Trophoblast cell (in vitro differentiated cells and primary cell): ENCODE data around the gene ARFIP2.

Experiments used
- DNase-seq, 2 donors: peaks; one replicate each; pipeline ENCODE4 v3.0.0-alpha.2; 2016
- H2AFZ ChIP-seq: 2 replicates; pipeline ENCODE4 v1.6.1; 2013; ENCODE audit warnings: low read length, moderate library complexity, mild to moderate bottlenecking; ENCODE audit not compliant: insufficient read depth, poor library complexity
- H2AK5ac ChIP-seq: 2 replicates; pipeline ENCODE4 v1.6.1; 2013; ENCODE audit warnings: mild to moderate bottlenecking, low read length
- H2BK120ac ChIP-seq: 2 replicates; pipeline ENCODE4 v1.6.1; 2013; ENCODE audit warnings: low read length, mild to moderate bottlenecking, moderate library complexity; ENCODE audit not compliant: insufficient read depth, poor library complexity
- H2BK12ac ChIP-seq: 2 replicates; pipeline ENCODE4 v1.6.1; 2013; ENCODE audit warnings: mild to moderate bottlenecking, low read length, moderate library complexity
- H2BK5ac ChIP-seq: 2 replicates; pipeline ENCODE4 v1.6.1; 2013; ENCODE audit warnings: low read length, low read depth, moderate library complexity, mild to moderate bottlenecking; ENCODE audit not compliant: poor library complexity
- H3K14ac ChIP-seq: 2 replicates; pipeline ENCODE4 v1.6.1; 2013; ENCODE audit warnings: mild to moderate bottlenecking, low read length
- H3K18ac ChIP-seq: 2 replicates; pipeline ENCODE4 v1.6.1; 2013; ENCODE audit warnings: mild to moderate bottlenecking, low read length
- H3K23ac ChIP-seq: 2 replicates; pipeline ENCODE4 v1.6.1; 2013; ENCODE audit warnings: low read length
- H3K27ac ChIP-seq: 2 replicates; pipeline ENCODE4 v1.5.1; 2013; ENCODE audit warnings: low read depth, mild to moderate bottlenecking, inconsistent platforms, low read length, moderate library complexity
- H3K27me3 ChIP-seq: 2 replicates; pipeline ENCODE4 v1.6.1; 2013; ENCODE audit warnings: inconsistent platforms, mild to moderate bottlenecking, low read length, moderate library complexity; ENCODE audit not compliant: insufficient read depth
- H3K36me3 ChIP-seq, 2 experiments: 1 replicate in 1 of 2; 2 replicates in 1 of 2; pipeline ENCODE4 v1.6.1; 2013; ENCODE audit warnings: low read length in 2 of 2, mild to moderate bottlenecking in 2 of 2, moderate library complexity in 1 of 2; ENCODE audit not compliant: insufficient read depth in 2 of 2, control insufficient read depth in 1 of 2
- H3K4ac ChIP-seq: 2 replicates; pipeline ENCODE4 v1.6.1; 2013; ENCODE audit warnings: low read depth, mild to moderate bottlenecking, low read length, moderate library complexity
- H3K4me1 ChIP-seq, 2 experiments: 1 replicate in 1 of 2; 2 replicates in 1 of 2; pipeline ENCODE4 v1.6.1; 2013; ENCODE audit warnings: low read length in 2 of 2, mild to moderate bottlenecking in 2 of 2, moderate library complexity in 1 of 2; ENCODE audit not compliant: insufficient read depth in 2 of 2, control insufficient read depth in 1 of 2
- H3K4me2 ChIP-seq: 2 replicates; pipeline ENCODE4 v1.6.1; 2013; ENCODE audit warnings: inconsistent platforms, mild to moderate bottlenecking, low read length, moderate library complexity
- H3K4me3 ChIP-seq: 2 replicates; pipeline ENCODE4 v1.5.1; 2013; ENCODE audit warnings: mild to moderate bottlenecking, low read depth, low read length, inconsistent platforms
- H3K79me1 ChIP-seq: one replicate; pipeline ENCODE4 v1.6.1; 2013; ENCODE audit warnings: low read length
- H3K79me2 ChIP-seq: 2 replicates; pipeline ENCODE4 v1.6.1; 2013; ENCODE audit warnings: low read length, mild to moderate bottlenecking; ENCODE audit not compliant: control insufficient read depth, insufficient read depth, poor library complexity
- H3K9ac ChIP-seq: 2 replicates; pipeline ENCODE4 v1.6.1; 2013; ENCODE audit warnings: mild to moderate bottlenecking, low read length
- H3K9me3 ChIP-seq: 2 replicates; pipeline ENCODE4 v1.6.1; 2013; ENCODE audit warnings: low read depth, mild to moderate bottlenecking, control low read depth, inconsistent platforms, low read length; ENCODE audit not compliant: insufficient read depth
- H4K12ac ChIP-seq: 2 replicates; pipeline ENCODE4 v1.6.1; 2013; ENCODE audit warnings: low read depth, mild to moderate bottlenecking, low read length, moderate library complexity
- H4K8ac ChIP-seq: 2 replicates; pipeline ENCODE4 v1.6.1; 2013; ENCODE audit warnings: low read depth, mild to moderate bottlenecking, low read length, moderate library complexity
- H4K91ac ChIP-seq: one replicate; pipeline ENCODE4 v1.6.1; 2013; ENCODE audit warnings: low read depth, mild to moderate bottlenecking, low read length, moderate library complexity
- WGBS: extraction: QIAGEN DNeasy Blood & Tissue Kit; methylation state at CpG from one replicate; pipeline ENCODE4 v1.1.7; 2013; ENCODE audit warnings: missing lambda C conversion rate; ENCODE audit not compliant: insufficient read length, insufficient coverage; ENCODE audit errors: extremely low coverage; 5-methylcytosine and 5-hydroxymethylcytosine counted together

The ARFIP2 gene

GRCh38 chr11:6498121-6498520 lies 17.0 kb upstream of the ARFIP2 start:
- Histone ChIP-seq H4K12ac (no peak overlapping the region), H2AFZ (no peak overlapping the region)

GRCh38 chr11:6497069-6497839 lies 16.1 kb upstream of the ARFIP2 start, which contains the start of gene DNHD1:
Gene DNHD1 (plus strand): TSS chr11:6497280. CDS start chr11:6498216, 936 bp downstream.
- no peak within 1 kb of the TSS for H2AK5ac ChIP-seq
- H3K79me2 ChIP-seq: no peaks in the 10 kb centered on the region
- H3K9ac ChIP-seq: peak within 1 kb of the TSS; percentile 25
- no CpG with 5 or more reads among the region's 33 CpGs for WGBS
- H3K14ac ChIP-seq: no peak within 1 kb of the TSS
- no peak within 1 kb of the TSS for H4K8ac ChIP-seq
- H4K91ac ChIP-seq: no peak within 1 kb of the TSS
- H2BK5ac ChIP-seq: no peak within 1 kb of the TSS
- H3K23ac ChIP-seq: no peak within 1 kb of the TSS
- H3K4me3 ChIP-seq: no peak within 1 kb of the TSS
- H2BK120ac ChIP-seq: no peak within 1 kb of the TSS
- no peaks in the 10 kb centered on the region for H3K79me1 ChIP-seq
- H3K9me3 ChIP-seq: no peaks in the 10 kb centered on the region
- peak within 1 kb of the TSS; percentile 17 for H2AFZ ChIP-seq
- H3K36me3 ChIP-seq: peaks cover 14 to 19% of the 10 kb centered on the region in 2 experiments
- no peak within 1 kb of the TSS for H3K4ac ChIP-seq
- H3K18ac ChIP-seq: no peak within 1 kb of the TSS
- no peak within 1 kb of the TSS for H3K4me2 ChIP-seq
- no peaks in the 10 kb centered on the region for H3K27me3 ChIP-seq
- no peak within 1 kb of the TSS for H2BK12ac ChIP-seq
- DNase-seq: no peak
- H3K4me1 ChIP-seq: no peaks in the 10 kb centered on the region
- H4K12ac ChIP-seq: peak within 1 kb of the TSS; percentile 59
- H3K27ac ChIP-seq: no peak within 1 kb of the TSS

More at GRCh38 chr11:6498121-6498520, 17.0 kb upstream of the ARFIP2 start:
- no peak overlapping the region for H3K4ac ChIP-seq
- H3K14ac ChIP-seq: no peak overlapping the region
- no peaks in the 10 kb centered on the region for H3K79me2 ChIP-seq
- no peak overlapping the region for H4K91ac ChIP-seq
- H3K9ac ChIP-seq: peak overlapping the region; percentile 25
- no peaks in the 10 kb centered on the region for H3K79me1 ChIP-seq
- DNase-seq: no peak
- H2BK120ac ChIP-seq: no peak overlapping the region
- no peak overlapping the region for H2BK5ac ChIP-seq
- no peak overlapping the region for H3K4me3 ChIP-seq
- no peaks in the 10 kb centered on the region for H3K27me3 ChIP-seq
- no peaks in the 10 kb centered on the region for H3K9me3 ChIP-seq
- no peaks in the 10 kb centered on the region for H3K4me1 ChIP-seq
- no peak overlapping the region for H2AK5ac ChIP-seq
- WGBS: no CpG with 5 or more reads among the region's 7 CpGs
- no peak overlapping the region for H3K23ac ChIP-seq
- no peak overlapping the region for H3K27ac ChIP-seq
- H2BK12ac ChIP-seq: no peak overlapping the region
- no peak overlapping the region for H3K4me2 ChIP-seq
- H3K36me3 ChIP-seq: peaks cover 17 to 23% of the 10 kb centered on the region in 2 experiments
- H3K18ac ChIP-seq: no peak overlapping the region
- no peak overlapping the region for H4K8ac ChIP-seq

- H3K79me1 ChIP-seq: no peaks in the 10 kb centered on the region
- no peak overlapping the region for H3K4me2 ChIP-seq
- no peak for DNase-seq
- H3K9ac ChIP-seq: no peak overlapping the region
- H2BK120ac ChIP-seq: no peak overlapping the region
- H2BK12ac ChIP-seq: no peak overlapping the region
- H2AFZ ChIP-seq: no peak overlapping the region
- H3K36me3 ChIP-seq: peaks cover 3 to 6% of the 10 kb centered on the region in 2 experiments
- H3K27me3 ChIP-seq: no peaks in the 10 kb centered on the region
- no peak overlapping the region for H3K27ac ChIP-seq
- H2BK5ac ChIP-seq: no peak overlapping the region
- no peak overlapping the region for H3K4ac ChIP-seq
- H3K79me2 ChIP-seq: no peaks in the 10 kb centered on the region
- H3K9me3 ChIP-seq: no peaks in the 10 kb centered on the region
- H3K4me3 ChIP-seq: no peak overlapping the region
- H3K4me1 ChIP-seq: no peaks in the 10 kb centered on the region
- no peak overlapping the region for H4K12ac ChIP-seq
- H3K23ac ChIP-seq: no peak overlapping the region
- no peak overlapping the region for H4K91ac ChIP-seq
- H4K8ac ChIP-seq: no peak overlapping the region
- no peak overlapping the region for H3K18ac ChIP-seq
- H3K14ac ChIP-seq: no peak overlapping the region
- no CpG with 5 or more reads among the region's 4 CpGs for WGBS
- H2AK5ac ChIP-seq: no peak overlapping the region
These were observed 8.2 kb upstream of the ARFIP2 start for GRCh38 chr11:6489306-6489705.

GRCh38 chr11:6488821-6489220 lies 7.7 kb upstream of the ARFIP2 start:
- H4K91ac ChIP-seq: no peak overlapping the region
- H3K79me2 ChIP-seq: no peaks in the 10 kb centered on the region
- no peak overlapping the region for H3K4ac ChIP-seq
- H3K9ac ChIP-seq: no peak overlapping the region
- H2BK120ac ChIP-seq: no peak overlapping the region
- no peaks in the 10 kb centered on the region for H3K79me1 ChIP-seq
- H3K27me3 ChIP-seq: no peaks in the 10 kb centered on the region
- no peaks in the 10 kb centered on the region for H3K9me3 ChIP-seq
- H2BK5ac ChIP-seq: no peak overlapping the region
- no peak overlapping the region for H2AFZ ChIP-seq
- no peak overlapping the region for H3K18ac ChIP-seq
- no peak for DNase-seq
- no peak overlapping the region for H3K4me3 ChIP-seq
- no peak overlapping the region for H2AK5ac ChIP-seq
- peaks cover 6 to 7% of the 10 kb centered on the region in 2 experiments for H3K36me3 ChIP-seq
- H3K4me2 ChIP-seq: no peak overlapping the region
- no CpG with 5 or more reads among the region's 3 CpGs for WGBS
- no peak overlapping the region for H2BK12ac ChIP-seq
- no peak overlapping the region for H3K23ac ChIP-seq
- no peaks in the 10 kb centered on the region for H3K4me1 ChIP-seq
- no peak overlapping the region for H4K8ac ChIP-seq
- no peak overlapping the region for H3K14ac ChIP-seq
- no peak overlapping the region for H4K12ac ChIP-seq
- H3K27ac ChIP-seq: no peak overlapping the region
